H1 (cell line): Measurements from ENCODE around the gene SLC35B1. TPM values are rescaled to one million over a fixed set of nuclear protein-coding genes. Genes with fewer than 3 reads are reported as not detected.

ENCODE experiments used
- CTCF ChIA-PET: fragments of 300-600 bp; sonication (Branson Sonifier 250); formaldehyde crosslinking; loops from one replicate; lab custom pipeline; 2021; ENCODE audit not compliant: partially characterized antibody; lab: Charles Lee
- POLR2A ChIA-PET: fragments of 300-600 bp; sonication (Branson Sonifier 250); formaldehyde crosslinking; loops from one replicate; lab custom pipeline; 2021; ENCODE audit warnings: inconsistent platforms; ENCODE audit not compliant: partially characterized antibody; lab: Charles Lee
- DNase-seq, 2 experiments: peaks; one replicate each; pipeline versions ENCODE4 v3.0.0 to v3.0.0-alpha.2; 2010 to 2022; ENCODE audit warnings: low spot score in 2 of 2, low read depth in 1 of 2, mixed read lengths in 1 of 2
- FAIRE-seq: peaks from 2 replicates; lab custom pipeline; 2011; peaks lifted over from hg19 to GRCh38; lab: Jason Lieb, UNC
- H2AFZ ChIP-seq: 2 replicates; pipeline ENCODE4 v1.8.1; 2012; ENCODE audit warnings: low read length, inconsistent platforms
- H2AK5ac ChIP-seq: 2 replicates; pipeline ENCODE4 v1.6.1; 2013; ENCODE audit warnings: low read depth, low read length
- H2BK120ac ChIP-seq: replicated peaks from 2 replicates; pipeline ENCODE3; 2013; ENCODE audit warnings: low read depth, low read length, inconsistent platforms
- H2BK12ac ChIP-seq: 2 replicates; pipeline ENCODE4 v1.6.1; 2013; ENCODE audit warnings: low read depth, low read length
- H2BK15ac ChIP-seq: 2 replicates; pipeline ENCODE4 v1.6.1; 2013; ENCODE audit warnings: low read length
- H2BK20ac ChIP-seq: 2 replicates; pipeline ENCODE4 v1.6.1; 2013; ENCODE audit warnings: low read length
- H2BK5ac ChIP-seq: 2 replicates; pipeline ENCODE4 v1.6.1; 2013; ENCODE audit warnings: low read depth, low read length
- H3K14ac ChIP-seq: 2 replicates; pipeline ENCODE4 v1.6.1; 2013; ENCODE audit warnings: inconsistent platforms; ENCODE audit not compliant: insufficient read length
- H3K18ac ChIP-seq: 2 replicates; pipeline ENCODE4 v1.6.1; 2013; ENCODE audit warnings: low read length; ENCODE audit errors: extremely low read depth
- H3K23ac ChIP-seq: 2 replicates; pipeline ENCODE4 v1.6.1; 2013; ENCODE audit warnings: inconsistent platforms; ENCODE audit not compliant: insufficient read length
- H3K23me2 ChIP-seq: 2 replicates; pipeline ENCODE4 v1.6.1; 2013; ENCODE audit warnings: low read depth, low read length
- H3K27ac ChIP-seq: 2 replicates; pipeline ENCODE4 v1.6.1; 2011; ENCODE audit warnings: low read depth, low read length, inconsistent platforms
- H3K27me3 ChIP-seq, 4 experiments: replicated peaks in 1 of 4; 1 replicate in 1 of 4; 2 replicates in 3 of 4; pipeline versions ENCODE4 v1.6.1 to v1.8.1; 2011 to 2013; ENCODE audit warnings: low read length in 3 of 4, mild to moderate bottlenecking in 3 of 4, inconsistent platforms in 2 of 4, mixed read lengths in 2 of 4, moderate library complexity in 1 of 4; ENCODE audit not compliant: control insufficient read depth in 3 of 4, insufficient read depth in 3 of 4; ENCODE audit errors: extremely low read depth in 1 of 4
- H3K36me3 ChIP-seq, 4 experiments: 2 replicates each; pipeline versions ENCODE4 v1.6.1 to v1.8.1; 2011 to 2013; ENCODE audit warnings: mild to moderate bottlenecking in 4 of 4, low read length in 3 of 4, moderate library complexity in 2 of 4, control low read depth in 1 of 4, inconsistent platforms in 1 of 4; ENCODE audit not compliant: insufficient read depth in 4 of 4, control insufficient read depth in 2 of 4
- H3K4ac ChIP-seq: replicated peaks from 2 replicates; pipeline ENCODE3; 2013; ENCODE audit warnings: low read length, low read depth, mixed read lengths, inconsistent platforms; ENCODE audit not compliant: insufficient read length
- H3K4me1 ChIP-seq, 4 experiments: replicated peaks in 1 of 4; 1 replicate in 1 of 4; 2 replicates in 3 of 4; pipeline versions ENCODE4 v1.6.1 to v1.8.1; 2011 to 2013; ENCODE audit warnings: low read length in 3 of 4, inconsistent platforms in 2 of 4, mixed read lengths in 1 of 4; ENCODE audit not compliant: insufficient read depth in 4 of 4, control insufficient read depth in 3 of 4
- H3K4me2 ChIP-seq, 2 experiments: 2 replicates each; pipeline versions ENCODE4 v1.6.1 to v1.8.1; 2011 to 2013; ENCODE audit warnings: low read depth in 2 of 2, low read length in 2 of 2, control low read depth in 1 of 2, inconsistent platforms in 1 of 2, mild to moderate bottlenecking in 1 of 2; ENCODE audit not compliant: insufficient read depth in 1 of 2
- H3K4me3 ChIP-seq, 4 experiments: fragments of 200-600, 300-600 bp in 1 of 4; sonication (generic), shearing (Covaris generic), sonication (Bioruptor Twin) in 1 of 4; 2 replicates each; pipeline versions ENCODE4 v1.5.1 to v1.8.1; 2011 to 2016; ENCODE audit warnings: low read length in 4 of 4, low read depth in 3 of 4, control low read depth in 2 of 4, inconsistent platforms in 2 of 4, mild to moderate bottlenecking in 2 of 4, mixed read lengths in 1 of 4, moderate library complexity in 1 of 4; ENCODE audit not compliant: insufficient read depth in 2 of 4; ENCODE audit errors: extremely low read depth in 1 of 4
- H3K56ac ChIP-seq: replicated peaks from 2 replicates; pipeline ENCODE3; 2013; ENCODE audit warnings: low read depth, mild to moderate bottlenecking, mixed read lengths, low read length, inconsistent platforms; ENCODE audit not compliant: insufficient read length
- H3K79me1 ChIP-seq: 2 replicates; pipeline ENCODE4 v1.6.1; 2013; ENCODE audit warnings: low read depth, low read length, control low read depth
- H3K79me2 ChIP-seq, 2 experiments: 2 replicates each; pipeline versions ENCODE4 v1.6.1 to v1.8.1; 2012 to 2013; ENCODE audit warnings: low read length in 2 of 2, mild to moderate bottlenecking in 2 of 2, inconsistent platforms in 1 of 2; ENCODE audit not compliant: insufficient read depth in 2 of 2, control insufficient read depth in 1 of 2
- H3K9ac ChIP-seq, 4 experiments: replicated peaks in 1 of 4; 1 replicate in 1 of 4; 2 replicates in 3 of 4; pipeline versions ENCODE4 v1.6.1 to v1.8.1; 2011 to 2013; ENCODE audit warnings: low read depth in 3 of 4, low read length in 3 of 4, control low read depth in 2 of 4, mild to moderate bottlenecking in 2 of 4, moderate library complexity in 2 of 4, inconsistent platforms in 1 of 4; ENCODE audit errors: extremely low read depth in 1 of 4
- H3K9me3 ChIP-seq, 2 experiments: 2 replicates each; pipeline versions ENCODE4 v1.6.1 to v1.8.1; 2012 to 2013; ENCODE audit warnings: mild to moderate bottlenecking in 2 of 2, moderate library complexity in 2 of 2, control low read depth in 1 of 2, inconsistent platforms in 1 of 2, low read depth in 1 of 2, low read length in 1 of 2, mixed read lengths in 1 of 2; ENCODE audit not compliant: insufficient read depth in 2 of 2
- H4K20me1 ChIP-seq, 2 experiments: replicated peaks in 1 of 2; 2 replicates each; pipeline versions ENCODE3 to v1.8.1; 2011 to 2013; ENCODE audit warnings: inconsistent platforms in 2 of 2, low read length in 2 of 2, mild to moderate bottlenecking in 1 of 2; ENCODE audit not compliant: insufficient read depth in 2 of 2, control insufficient read depth in 1 of 2
- H4K5ac ChIP-seq: 2 replicates; pipeline ENCODE4 v1.6.1; 2013; ENCODE audit warnings: low read length, low read depth, mixed read lengths, inconsistent platforms; ENCODE audit not compliant: insufficient read length
- H4K8ac ChIP-seq: 2 replicates; pipeline ENCODE4 v1.8.0; 2013; ENCODE audit warnings: mild to moderate bottlenecking, moderate library complexity, low read length, inconsistent platforms; ENCODE audit not compliant: insufficient read depth; ENCODE audit errors: extremely low read depth
- H4K91ac ChIP-seq: replicated peaks from 2 replicates; pipeline ENCODE3; 2013; ENCODE audit warnings: low read length, mixed read lengths, inconsistent platforms; ENCODE audit not compliant: insufficient read length
- CBX5 ChIP-seq: fragments of 300-800, 300-1000 bp; sonication (generic); IDR thresholded peaks from 2 replicates; pipeline ENCODE4 v1.7.1; 2016; ENCODE audit warnings: antibody characterized with exemption, low read length, low read depth
- CEBPB ChIP-seq: IDR thresholded peaks from 2 replicates; pipeline ENCODE4 v1.6.1; 2012; ENCODE audit warnings: low read depth, low read length
- CHD1 ChIP-seq: IDR thresholded peaks from 2 replicates; pipeline ENCODE4 v1.6.1; 2012; ENCODE audit warnings: low read depth, low read length, improper control_type of control experiment
- HDAC2 ChIP-seq, 2 experiments: fragments of 300-600 bp in 1 of 2; sonication (generic) in 1 of 2; IDR thresholded peaks; 2 replicates each; pipeline ENCODE4 v1.6.1; 2011 to 2012; ENCODE audit warnings: low read depth in 2 of 2, low read length in 2 of 2, mild to moderate bottlenecking in 2 of 2, moderate library complexity in 2 of 2, borderline replicate concordance in 1 of 2, inconsistent platforms in 1 of 2
- KDM4A ChIP-seq: IDR thresholded peaks from one replicate; pipeline ENCODE4 v1.7.1; 2012; ENCODE audit warnings: low read depth, mild to moderate bottlenecking, moderate library complexity, low read length, inconsistent platforms; ENCODE audit not compliant: severe bottlenecking
- MAFK ChIP-seq: IDR thresholded peaks from 2 replicates; pipeline ENCODE4 v1.6.1; 2012; ENCODE audit warnings: low read depth, mild to moderate bottlenecking, improper control_type of control experiment, low read length
- POU5F1 ChIP-seq: IDR thresholded peaks from 2 replicates; pipeline ENCODE4 v1.6.1; 2011; ENCODE audit warnings: low read depth, mild to moderate bottlenecking, low read length, moderate library complexity
- RXRA ChIP-seq: IDR thresholded peaks from 2 replicates; pipeline ENCODE4 v1.6.1; 2011; ENCODE audit warnings: low read depth, mild to moderate bottlenecking, low read length, moderate library complexity; ENCODE audit not compliant: insufficient read depth
- SAP30 ChIP-seq: fragments of 300-600 bp; sonication (generic); IDR thresholded peaks from 2 replicates; pipeline ENCODE4 v1.7.1; 2012; ENCODE audit warnings: low read length, moderate library complexity, mild to moderate bottlenecking, inconsistent platforms; ENCODE audit not compliant: insufficient read depth, insufficient replicate concordance
- SRF ChIP-seq: IDR thresholded peaks from 2 replicates; pipeline ENCODE4 v1.6.1; 2011; ENCODE audit warnings: mild to moderate bottlenecking, low read depth, low read length, moderate library complexity
- SUZ12 ChIP-seq: fragments of 200-600 bp; sonication (generic); IDR thresholded peaks from 2 replicates; pipeline ENCODE4 v1.6.1; 2012; ENCODE audit warnings: mild to moderate bottlenecking, inconsistent platforms, low read length, moderate library complexity, mixed read lengths
- WGBS, 2 experiments: shearing (Covaris generic) in 1 of 2; methylation state at CpG; one replicate each; pipeline versions ENCODE4 v1.1.6 to v1.1.7; 2013 to 2015; ENCODE audit warnings: low lambda C conversion rate in 2 of 2, mixed read lengths in 2 of 2, inconsistent platforms in 1 of 2, low coverage in 1 of 2, missing lambda C conversion rate in 1 of 2; ENCODE audit not compliant: insufficient replicate concordance in 2 of 2, insufficient coverage in 1 of 2, insufficient read length in 1 of 2; ENCODE audit errors: extremely low coverage in 1 of 2, missing lambda C conversion rate in 1 of 2; 5-methylcytosine and 5-hydroxymethylcytosine counted together
- polyA plus RNA-seq, 7 experiments: library from polyadenylated mRNA; depleted of rRNA in 3 of 7; stranded (reverse) in 5 of 7; unstranded in 2 of 7; fragments of >200 nt in 5 of 7; fragments of 200-250 nt in 2 of 7; gene quantifications; 1 replicate in 5 of 7; 2 replicates in 1 of 7; 4 replicates in 1 of 7; pipeline versions ENCODE4 v1.2.1 to v1.2.3, GENCODE V29; 2011 to 2013; ENCODE audit warnings: missing spikeins in 2 of 7, mixed read lengths in 2 of 7
- total RNA-seq: library from RNA; stranded (reverse); fragmentation: NEBNext Ultra II Directional; extraction: Animal tissue kit (Norgen Biotek cat#: 25700); gene quantifications from 2 replicates; pipeline ENCODE4 v1.2.1, GENCODE V29; 2021
- TF ChIP-seq, protein P1 (sequence below): IDR thresholded peaks from 2 replicates; pipeline ENCODE4 v1.6.1; 2012; ENCODE audit warnings: inconsistent platforms
- TF ChIP-seq, protein P2 (sequence below): IDR thresholded peaks from 2 replicates; pipeline ENCODE4 v1.6.1; 2011; ENCODE audit warnings: low read depth, mild to moderate bottlenecking, low read length; ENCODE audit not compliant: insufficient read depth

The SLC35B1 gene
- total and polyA plus RNA-seq, 2 of the 8 experiments (the other 6 are each of a cell fraction or from before 2014, with no cell fraction given) = 56.5 to 87.7 TPM

DNA sequence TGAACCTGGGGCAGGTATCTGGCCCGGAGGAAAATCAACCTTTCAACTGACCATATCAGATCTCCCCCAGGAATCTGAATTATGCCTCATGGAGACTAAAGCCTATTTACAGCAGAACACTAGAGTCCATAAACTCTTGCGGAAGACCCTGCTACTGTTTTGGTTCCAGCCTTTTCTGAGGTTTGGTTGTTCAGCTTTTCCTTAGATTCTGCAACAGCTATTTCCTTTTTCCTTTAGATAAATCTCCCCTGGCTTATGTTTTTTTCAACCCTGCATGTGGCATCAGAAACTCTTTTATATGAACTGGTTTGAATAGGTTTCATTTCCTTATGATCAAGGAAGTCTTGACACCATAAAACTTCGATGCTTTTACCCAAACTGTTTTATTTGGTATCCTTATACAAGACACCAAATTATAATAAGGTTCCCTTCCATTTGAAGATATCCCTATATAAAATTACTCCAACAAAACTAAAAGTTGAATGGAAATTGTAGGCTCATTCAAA is 43.0 kb downstream of the SLC35B1 start:
- Histone ChIP-seq H3K4me2 (no peak overlapping the region), H3K27me3 (no peaks in the 10 kb centered on the region), H2BK5ac (no peak overlapping the region), H2BK15ac (no peak overlapping the region), H3K4me1 (no peaks in the 10 kb centered on the region), H3K79me2 (peaks cover 3 to 48% of the 10 kb centered on the region in 2 experiments; a peak in 2 of 4 replicates), H2BK20ac (no peak overlapping the region), H4K5ac (no peak overlapping the region), H4K91ac (no peak overlapping the region), H3K36me3 (peaks cover 0 to 5% (median under 1%) of the 10 kb centered on the region in 4 experiments; a peak in 2 of 8 replicates), H3K9ac (no peak overlapping the region), H2BK120ac (no peak overlapping the region), H4K8ac (no peak overlapping the region), H3K18ac (no peak overlapping the region), H3K23me2 (no peaks in the 10 kb centered on the region), H2BK12ac (no peak overlapping the region), H3K79me1 (peaks cover 2% of the 10 kb centered on the region), H3K14ac (no peak overlapping the region), H3K4ac (no peak overlapping the region), H3K27ac (no peak overlapping the region), H4K20me1 (peaks cover 0 to 3% of the 10 kb centered on the region in 2 experiments), H2AFZ (no peak overlapping the region), H3K4me3 (no peak overlapping the region), H2AK5ac (no peak overlapping the region), H3K9me3 (peaks cover 0 to 2% of the 10 kb centered on the region in 2 experiments; a peak in 2 of 4 replicates), H3K56ac (no peak overlapping the region), H3K23ac (no peak overlapping the region)
- FAIRE-seq (no peak), DNase-seq (no peak)
- POLR2A ChIA-PET = no interaction called here
- CTCF ChIA-PET = no interaction called here
- WGBS, 2 experiments = 93% methylated on average over 3 of the region's 3 CpGs; no CpG with 5 or more reads in 1 of the 2 experiments
- no peak for TF ChIP-seq KDM4A
- no peak for TF ChIP-seq SAP30
- no peak for TF ChIP-seq MAFK
- no peak for TF ChIP-seq CBX5
- TF ChIP-seq POU5F1 = no peak
- TF ChIP-seq RXRA = no peak
- TF ChIP-seq CEBPB = no peak
- TF ChIP-seq CHD1 = no peak
- no peak for TF ChIP-seq HDAC2 (IDR thresholded peaks at IDR 0.05; ENCODE audit: borderline replicate concordance in 1 of 2, low read depth in 2 of 2, low read length in 2 of 2)
- TF ChIP-seq, protein P1, sequence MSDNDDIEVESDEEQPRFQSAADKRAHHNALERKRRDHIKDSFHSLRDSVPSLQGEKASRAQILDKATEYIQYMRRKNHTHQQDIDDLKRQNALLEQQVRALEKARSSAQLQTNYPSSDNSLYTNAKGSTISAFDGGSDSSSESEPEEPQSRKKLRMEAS = no peak
- no peak for TF ChIP-seq SRF
- TF ChIP-seq, protein P2, sequence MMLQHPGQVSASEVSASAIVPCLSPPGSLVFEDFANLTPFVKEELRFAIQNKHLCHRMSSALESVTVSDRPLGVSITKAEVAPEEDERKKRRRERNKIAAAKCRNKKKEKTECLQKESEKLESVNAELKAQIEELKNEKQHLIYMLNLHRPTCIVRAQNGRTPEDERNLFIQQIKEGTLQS = no peak
- no peak for TF ChIP-seq SUZ12
